ENCODE data around the gene TDRD10. TPM values are rescaled to one million over a fixed set of nuclear protein-coding genes. Genes with fewer than 3 reads are reported as not detected.

Gene TDRD10
- total and polyA plus RNA-seq, 2 of the 8 experiments (the other 6 are each of a cell fraction or from before 2014, with no cell fraction given), result 0.15 to 0.27 TPM

DNA sequence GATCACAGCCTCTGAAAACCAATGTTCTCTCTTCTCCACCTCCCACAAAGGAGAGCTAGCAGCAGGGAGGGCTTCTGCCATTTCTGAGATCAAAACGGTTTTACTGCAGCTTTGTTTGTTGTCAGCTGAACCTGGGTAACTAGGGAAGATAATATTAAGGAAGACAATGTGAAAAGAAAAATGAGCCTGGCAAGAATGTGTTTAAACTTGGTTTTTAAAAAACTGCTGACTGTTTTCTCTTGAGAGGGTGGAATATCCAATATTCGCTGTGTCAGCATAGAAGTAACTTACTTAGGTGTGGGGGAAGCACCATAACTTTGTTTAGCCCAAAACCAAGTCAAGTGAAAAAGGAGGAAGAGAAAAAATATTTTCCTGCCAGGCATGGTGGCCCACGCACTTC lies 35.8 kb upstream of the TDRD10 start:
- CTCF ChIA-PET (ENCODE audit: partially characterized antibody), result interaction anchor here (0.9 to 4.8 kb wide), 6 partner anchors 14 to 140 kb away, joined by 3 to 30 read pairs (median 6); partner anchors contain the start of genes ATP8B2 and IL6R
- H3K4me3 ChIP-seq (ENCODE audit: extremely low read depth in 1 of 4, insufficient read depth in 2 of 4, low read depth in 3 of 4, low read length in 4 of 4), result no peak overlapping the region
- H3K23me2 ChIP-seq (ENCODE audit: low read depth, low read length), result no peaks in the 10 kb centered on the region
- H3K4me1 ChIP-seq (replicated peaks in 1 of 4; ENCODE audit: control insufficient read depth in 3 of 4, insufficient read depth in 4 of 4, low read length in 3 of 4), result peaks cover 0 to 4% (median 2%) of the 10 kb centered on the region in 4 experiments; a peak in 4 of 7 replicates
- no peak overlapping the region for H2AFZ ChIP-seq (ENCODE audit: low read length)
- WGBS, 2 experiments (ENCODE audit: extremely low coverage in 1 of 2, insufficient coverage in 1 of 2, insufficient read length in 1 of 2, insufficient replicate concordance in 2 of 2, low coverage in 1 of 2, low lambda C conversion rate in 2 of 2, missing lambda C conversion rate in 1 of 2), result 81% methylated on average over 3 of the region's 3 CpGs; no CpG with 5 or more reads in 1 of the 2 experiments
- DNase-seq (ENCODE audit: low read depth in 1 of 2, low spot score in 2 of 2), result no peak
- H3K4ac ChIP-seq (replicated peaks; ENCODE audit: insufficient read length, low read depth, low read length), result no peak overlapping the region
- TF ChIP-seq MAFK (IDR thresholded peaks at IDR 0.05; ENCODE audit: low read depth, low read length) (peak; percentile 79), YY1 (IDR thresholded peaks at IDR 0.05; ENCODE audit: low read depth, low read length) (no peak)
- H4K20me1 ChIP-seq (replicated peaks in 1 of 2; ENCODE audit: control insufficient read depth in 1 of 2, insufficient read depth in 2 of 2, low read length in 2 of 2), result no peaks in the 10 kb centered on the region
- H3K56ac ChIP-seq (replicated peaks; ENCODE audit: insufficient read length, low read depth, low read length), result no peak overlapping the region
- no peaks in the 10 kb centered on the region for H3K9me3 ChIP-seq (ENCODE audit: insufficient read depth in 2 of 2, low read depth in 1 of 2, low read length in 1 of 2)
- H2BK120ac ChIP-seq (replicated peaks; ENCODE audit: low read depth, low read length), result no peak overlapping the region
- H2BK12ac ChIP-seq (ENCODE audit: low read depth, low read length), result no peak overlapping the region
- H2BK15ac ChIP-seq (ENCODE audit: low read length), result no peak overlapping the region
- H4K8ac ChIP-seq (ENCODE audit: extremely low read depth, insufficient read depth, low read length), result no peak overlapping the region
- no peaks in the 10 kb centered on the region for H3K79me2 ChIP-seq (ENCODE audit: control insufficient read depth in 1 of 2, insufficient read depth in 2 of 2, low read length in 2 of 2)
- H3K23ac ChIP-seq (ENCODE audit: insufficient read length), result no peak overlapping the region
- no peak overlapping the region for H4K91ac ChIP-seq (replicated peaks; ENCODE audit: insufficient read length, low read length)
- no peak for FAIRE-seq
- no peak overlapping the region for H2BK20ac ChIP-seq (ENCODE audit: low read length)
- H3K27ac ChIP-seq (ENCODE audit: low read depth, low read length), result no peak overlapping the region
- POLR2A ChIA-PET (ENCODE audit: partially characterized antibody), result interaction anchor here (1.0 kb wide), 1 partner anchor 188 kb away, joined by 3 read pairs; no protein-coding TSS in a partner anchor
- H3K36me3 ChIP-seq (ENCODE audit: control insufficient read depth in 2 of 4, insufficient read depth in 4 of 4, low read length in 3 of 4), result no peaks in the 10 kb centered on the region
- no peak overlapping the region for H3K18ac ChIP-seq (ENCODE audit: extremely low read depth, low read length)
- no peak overlapping the region for H2BK5ac ChIP-seq (ENCODE audit: low read depth, low read length)
- no peak overlapping the region for H3K4me2 ChIP-seq (ENCODE audit: insufficient read depth in 1 of 2, low read depth in 2 of 2, low read length in 2 of 2)
- no peak overlapping the region for H3K9ac ChIP-seq (replicated peaks in 1 of 4; ENCODE audit: extremely low read depth in 1 of 4, low read depth in 3 of 4, low read length in 3 of 4)
- no peak overlapping the region for H4K5ac ChIP-seq (ENCODE audit: insufficient read length, low read depth, low read length)
- H3K14ac ChIP-seq (ENCODE audit: insufficient read length), result no peak overlapping the region
- H3K27me3 ChIP-seq (replicated peaks in 1 of 4; ENCODE audit: control insufficient read depth in 3 of 4, extremely low read depth in 1 of 4, insufficient read depth in 3 of 4, low read length in 3 of 4), result no peaks in the 10 kb centered on the region
- H3K79me1 ChIP-seq (ENCODE audit: low read depth, low read length), result no peaks in the 10 kb centered on the region
- no peak overlapping the region for H2AK5ac ChIP-seq (ENCODE audit: low read depth, low read length)

All from H1 (cell line).